Thyroid gland (tissue), 4 donors: ENCODE measurements around the gene PBX3.

Source experiments
- CTCF ChIP-seq, 6 experiments: fragments of 200-600 bp in 3 of 6; fragments of 450-650 bp in 3 of 6; sonication (generic) in 3 of 6; IDR thresholded peaks; one replicate each; pipeline ENCODE4 v1.5.1; 2016 to 2019; ENCODE audit warnings: antibody characterized with exemption in 6 of 6, mild to moderate bottlenecking in 2 of 6, inconsistent platforms in 1 of 6, moderate library complexity in 1 of 6
- POLR2A ChIP-seq, 2 donors: fragments of 450-650 bp; IDR thresholded peaks; one replicate each; pipeline ENCODE4 v1.6.1; 2017; ENCODE audit warnings: antibody characterized with exemption in 2 of 2, mild to moderate bottlenecking in 2 of 2, moderate library complexity in 1 of 2

GRCh38 chr9:125810161-125810560, 63.0 kb downstream of the PBX3 start:
- TF ChIP-seq POLR2A (IDR thresholded peaks at IDR 0.05) (no peak), CTCF (IDR thresholded peaks at IDR 0.05) (no peak)
